HCT116 (cell line): ENCODE results near the gene CLASP1. TPM values are rescaled to one million over a fixed set of nuclear protein-coding genes. Genes with fewer than 3 reads are reported as not detected.

ENCODE experiments used
- ATAC-seq: fragments of 200-7000 bp; cut with Tn5 transposase; 2 replicates; pipeline ENCODE4 v1.9.1; 2020; ENCODE audit warnings: mild to moderate bottlenecking, moderate library complexity
- BruUV-seq: library from RNA; stranded (reverse); fragments of 400-500 nt; replicated peaks from 2 replicates; lab custom pipeline; 2021; lab: Mats Ljungman, UMichigan
- CTCF ChIA-PET: fragments of 300-600 bp; sonication (Branson Sonifier 250); formaldehyde crosslinking; loops from one replicate; lab custom pipeline; 2021; ENCODE audit warnings: antibody characterized with exemption; lab: Charles Lee
- POLR2A ChIA-PET: fragments of 300-600, 350-600 bp; sonication (Branson Sonifier 250); formaldehyde crosslinking; loops from one replicate; lab custom pipeline; 2021; ENCODE audit warnings: antibody characterized with exemption; lab: Charles Lee
- RAD21 ChIA-PET, 2 experiments: fragments of 300-600 bp; sonication (Branson Sonifier 250); formaldehyde crosslinking; loops; one replicate each; lab custom pipeline; 2023; ENCODE audit warnings: low total read pairs in 2 of 2; ENCODE audit not compliant: uncharacterized antibody in 2 of 2, unreplicated experiment in 2 of 2, low non-redundant PET in 1 of 2; lab: Charles Lee
- DNase-seq: peaks from one replicate; pipeline ENCODE4 v3.0.0-alpha.2; 2010; ENCODE audit warnings: low read depth, low spot score
- H2AFZ ChIP-seq: fragments of 200-600 bp; shearing (Covaris generic), sonication (generic); 2 replicates; pipeline ENCODE4 v1.6.1; 2017; ENCODE audit warnings: low read depth, mixed run types, mixed read lengths, antibody characterized with exemption, low read length; ENCODE audit not compliant: poor library complexity, severe bottlenecking
- H3K27ac ChIP-seq: 2 replicates; pipeline ENCODE4 v1.5.1; 2012; ENCODE audit warnings: low read depth, low read length
- H3K27me3 ChIP-seq: fragments of 200-600 bp; sonication (generic); 2 replicates; pipeline ENCODE4 v1.6.1; 2016; ENCODE audit warnings: mixed run types, low read length, mixed read lengths; ENCODE audit not compliant: insufficient read depth
- H3K36me3 ChIP-seq, 2 experiments: fragments of 200-500 bp in 1 of 2; fragments of 200-600 bp in 1 of 2; sonication (Bioruptor generic) in 1 of 2; sonication (generic) in 1 of 2; 2 replicates each; pipeline versions ENCODE4 v1.5.1 to v1.6.1; 2014 to 2016; ENCODE audit warnings: low read length in 2 of 2, inconsistent platforms in 1 of 2, mixed read lengths in 1 of 2, mixed run types in 1 of 2; ENCODE audit not compliant: insufficient read depth in 2 of 2, control insufficient read depth in 1 of 2
- H3K4me1 ChIP-seq, 2 experiments: fragments of 200-600 bp in 1 of 2; sonication (generic) in 1 of 2; 2 replicates each; pipeline versions ENCODE4 v1.5.1 to v1.6.1; 2012 to 2017; ENCODE audit warnings: low read length in 2 of 2, inconsistent platforms in 1 of 2, mild to moderate bottlenecking in 1 of 2, mixed read lengths in 1 of 2, mixed run types in 1 of 2, moderate library complexity in 1 of 2; ENCODE audit not compliant: insufficient read depth in 2 of 2, control insufficient read depth in 1 of 2
- H3K4me2 ChIP-seq: fragments of 200-600 bp; sonication (generic); 2 replicates; pipeline ENCODE4 v1.6.1; 2017; ENCODE audit warnings: mixed run types, low read length, mixed read lengths
- H3K4me3 ChIP-seq, 2 experiments: fragments of 200-600 bp in 1 of 2; sonication (generic) in 1 of 2; replicated peaks in 1 of 2; 2 replicates each; pipeline ENCODE4 v1.5.1; 2011 to 2016; ENCODE audit warnings: low read length in 2 of 2, control low read depth in 1 of 2, low read depth in 1 of 2, mild to moderate bottlenecking in 1 of 2, mixed read lengths in 1 of 2, mixed run types in 1 of 2
- H3K79me2 ChIP-seq: fragments of 200-600 bp; sonication (generic); 2 replicates; pipeline ENCODE4 v1.6.1; 2017; ENCODE audit warnings: mild to moderate bottlenecking, mixed run types, low read length, moderate library complexity, mixed read lengths; ENCODE audit not compliant: insufficient read depth
- H3K9ac ChIP-seq: fragments of 200-600 bp; sonication (generic); 2 replicates; pipeline ENCODE4 v1.6.1; 2016; ENCODE audit warnings: low read length, mixed read lengths
- H3K9me2 ChIP-seq: fragments of 200-600 bp; sonication (generic), shearing (Covaris generic); 2 replicates; pipeline ENCODE4 v1.6.1; 2017; ENCODE audit warnings: mixed run types, mild to moderate bottlenecking, moderate library complexity; ENCODE audit not compliant: insufficient read depth
- H3K9me3 ChIP-seq, 2 experiments: fragments of 200-500 bp in 1 of 2; fragments of 200-600 bp in 1 of 2; sonication (Bioruptor generic) in 1 of 2; sonication (generic) in 1 of 2; 2 replicates each; pipeline ENCODE4 v1.6.1; 2014 to 2017; ENCODE audit warnings: low read length in 2 of 2, mixed read lengths in 2 of 2, inconsistent platforms in 1 of 2, low read depth in 1 of 2, mild to moderate bottlenecking in 1 of 2, mixed run types in 1 of 2, moderate library complexity in 1 of 2; ENCODE audit not compliant: control insufficient read depth in 1 of 2, insufficient read depth in 1 of 2
- H4K20me1 ChIP-seq: fragments of 200-600 bp; sonication (generic), shearing (Covaris generic); 2 replicates; pipeline ENCODE4 v1.6.1; 2017; ENCODE audit warnings: mixed run types, mild to moderate bottlenecking, moderate library complexity; ENCODE audit not compliant: insufficient read depth
- CBX3 ChIP-seq: IDR thresholded peaks from 2 replicates; pipeline ENCODE4 v1.6.1; 2012; ENCODE audit warnings: low read depth
- EGR1 ChIP-seq: IDR thresholded peaks from 2 replicates; pipeline ENCODE4 v1.6.1; 2012; ENCODE audit warnings: low read depth
- ELF1 ChIP-seq: IDR thresholded peaks from 2 replicates; pipeline ENCODE4 v1.6.1; 2012; ENCODE audit warnings: low read depth, borderline replicate concordance
- EZH2phosphoT487 ChIP-seq: fragments of 200-600 bp; IDR thresholded peaks from 2 replicates; pipeline ENCODE4 v1.6.1; 2018; ENCODE audit warnings: antibody characterized with exemption, borderline replicate concordance
- FOSL1 ChIP-seq: IDR thresholded peaks from 2 replicates; pipeline ENCODE4 v1.6.1; 2012; ENCODE audit warnings: low read depth
- JUND ChIP-seq: IDR thresholded peaks from 2 replicates; pipeline ENCODE4 v1.6.1; 2012
- RAD21 ChIP-seq: IDR thresholded peaks from 2 replicates; pipeline ENCODE4 v1.6.1; 2012; ENCODE audit warnings: low read depth, mild to moderate bottlenecking
- SIN3A ChIP-seq: IDR thresholded peaks from 2 replicates; pipeline ENCODE4 v1.6.1; 2012; ENCODE audit warnings: low read depth
- SRF ChIP-seq: IDR thresholded peaks from 2 replicates; pipeline ENCODE4 v1.6.1; 2012; ENCODE audit warnings: low read depth
- YY1 ChIP-seq: IDR thresholded peaks from 2 replicates; pipeline ENCODE4 v1.6.1; 2011; ENCODE audit warnings: low read length, low read depth, moderate library complexity, mild to moderate bottlenecking; ENCODE audit not compliant: insufficient replicate concordance; ENCODE audit errors: extremely low read depth
- intact Hi-C: fragments of 100-400 bp; cut with micrococcal nuclease; formaldehyde crosslinking; loops from 2 replicates; pipeline ENCODE4 v1.10.0; 2022
- total RNA-seq: library from RNA; stranded (reverse); gene quantifications from one replicate; pipeline ENCODE4 v1.2.1, GENCODE V29; 2021; ENCODE audit not compliant: unreplicated experiment
- TF ChIP-seq, protein P1 (sequence below), 3 experiments: fragments of 200-600 bp in 1 of 3; sonication (generic) in 1 of 3; IDR thresholded peaks in 2 of 3; conservative IDR thresholded peaks in 1 of 3; 2 replicates each; pipeline ENCODE4 v1.5.1; 2012 to 2017; ENCODE audit warnings: low read depth in 2 of 3, low read length in 2 of 3, antibody characterized with exemption in 1 of 3, borderline replicate concordance in 1 of 3, control low read depth in 1 of 3, mild to moderate bottlenecking in 1 of 3, mixed read lengths in 1 of 3, mixed run types in 1 of 3, moderate library complexity in 1 of 3; ENCODE audit not compliant: insufficient read depth in 1 of 3
- TF ChIP-seq, protein P2 (sequence below): IDR thresholded peaks from 2 replicates; pipeline ENCODE4 v1.6.1; 2012; ENCODE audit warnings: low read depth

CLASP1 gene
- total RNA-seq, 1 experiment from 2014 or later, result 41.9 TPM

DNA sequence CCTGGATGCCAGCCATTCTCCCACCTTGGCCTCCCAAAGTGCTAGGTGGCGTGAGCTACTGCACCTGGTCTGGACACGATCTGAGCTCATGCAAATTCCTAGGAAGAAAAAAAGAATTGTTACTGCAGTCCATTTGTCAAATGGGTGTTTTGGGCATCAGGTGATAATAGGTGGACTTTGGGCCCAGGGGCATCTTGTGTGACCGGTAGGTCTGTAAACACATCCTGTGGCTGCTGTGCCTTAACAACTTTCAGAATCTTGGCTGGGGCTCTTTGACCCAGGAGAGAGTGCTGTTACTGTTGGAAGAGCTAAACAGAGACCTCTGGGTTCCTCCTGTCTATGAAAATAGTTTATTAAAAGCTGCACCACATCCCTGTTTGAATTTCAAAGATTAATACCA, 329.3 kb downstream of the CLASP1 start:
- ATAC-seq (no peak), DNase-seq (no peak)
- no peaks in the 10 kb centered on the region for H3K4me1 ChIP-seq
- no peaks in the 10 kb centered on the region for H4K20me1 ChIP-seq
- H3K27me3 ChIP-seq, result no peaks in the 10 kb centered on the region
- H3K36me3 ChIP-seq, result no peaks in the 10 kb centered on the region
- CTCF ChIA-PET, result interaction anchor here (3.0 to 3.3 kb wide), 2 partner anchors 191 to 225 kb away, joined by 8 to 13 read pairs; no protein-coding TSS in a partner anchor
- RAD21 ChIA-PET, result interaction anchor here in 1 of 2 experiments (1.1 kb wide), 1 partner anchor 225 kb away, joined by 6 read pairs; no protein-coding TSS in a partner anchor
- POLR2A ChIA-PET, result no interaction called here
- H3K27ac ChIP-seq, result no peak overlapping the region
- H3K79me2 ChIP-seq, result no peaks in the 10 kb centered on the region
- no peak overlapping the region for H3K9ac ChIP-seq
- intact Hi-C loops, result no loop called here
- H3K4me2 ChIP-seq, result no peak overlapping the region
- BruUV-seq, result no TSS peak
- H3K9me3 ChIP-seq, result no peaks in the 10 kb centered on the region
- TF ChIP-seq EGR1, result no peak
- TF ChIP-seq ELF1, result no peak
- TF ChIP-seq, protein P1, sequence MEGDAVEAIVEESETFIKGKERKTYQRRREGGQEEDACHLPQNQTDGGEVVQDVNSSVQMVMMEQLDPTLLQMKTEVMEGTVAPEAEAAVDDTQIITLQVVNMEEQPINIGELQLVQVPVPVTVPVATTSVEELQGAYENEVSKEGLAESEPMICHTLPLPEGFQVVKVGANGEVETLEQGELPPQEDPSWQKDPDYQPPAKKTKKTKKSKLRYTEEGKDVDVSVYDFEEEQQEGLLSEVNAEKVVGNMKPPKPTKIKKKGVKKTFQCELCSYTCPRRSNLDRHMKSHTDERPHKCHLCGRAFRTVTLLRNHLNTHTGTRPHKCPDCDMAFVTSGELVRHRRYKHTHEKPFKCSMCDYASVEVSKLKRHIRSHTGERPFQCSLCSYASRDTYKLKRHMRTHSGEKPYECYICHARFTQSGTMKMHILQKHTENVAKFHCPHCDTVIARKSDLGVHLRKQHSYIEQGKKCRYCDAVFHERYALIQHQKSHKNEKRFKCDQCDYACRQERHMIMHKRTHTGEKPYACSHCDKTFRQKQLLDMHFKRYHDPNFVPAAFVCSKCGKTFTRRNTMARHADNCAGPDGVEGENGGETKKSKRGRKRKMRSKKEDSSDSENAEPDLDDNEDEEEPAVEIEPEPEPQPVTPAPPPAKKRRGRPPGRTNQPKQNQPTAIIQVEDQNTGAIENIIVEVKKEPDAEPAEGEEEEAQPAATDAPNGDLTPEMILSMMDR (IDR thresholded peaks at IDR 0.05 in 2 of 3, conservative IDR thresholded peaks at IDR 0.05 in 1 of 3; ENCODE audit: borderline replicate concordance in 1 of 3, insufficient read depth in 1 of 3, low read depth in 2 of 3, low read length in 2 of 3), result no peak
- TF ChIP-seq SRF, result no peak
- TF ChIP-seq EZH2phosphoT487, result no peak
- TF ChIP-seq RAD21, result no peak
- no peak for TF ChIP-seq CBX3
- TF ChIP-seq, protein P2, sequence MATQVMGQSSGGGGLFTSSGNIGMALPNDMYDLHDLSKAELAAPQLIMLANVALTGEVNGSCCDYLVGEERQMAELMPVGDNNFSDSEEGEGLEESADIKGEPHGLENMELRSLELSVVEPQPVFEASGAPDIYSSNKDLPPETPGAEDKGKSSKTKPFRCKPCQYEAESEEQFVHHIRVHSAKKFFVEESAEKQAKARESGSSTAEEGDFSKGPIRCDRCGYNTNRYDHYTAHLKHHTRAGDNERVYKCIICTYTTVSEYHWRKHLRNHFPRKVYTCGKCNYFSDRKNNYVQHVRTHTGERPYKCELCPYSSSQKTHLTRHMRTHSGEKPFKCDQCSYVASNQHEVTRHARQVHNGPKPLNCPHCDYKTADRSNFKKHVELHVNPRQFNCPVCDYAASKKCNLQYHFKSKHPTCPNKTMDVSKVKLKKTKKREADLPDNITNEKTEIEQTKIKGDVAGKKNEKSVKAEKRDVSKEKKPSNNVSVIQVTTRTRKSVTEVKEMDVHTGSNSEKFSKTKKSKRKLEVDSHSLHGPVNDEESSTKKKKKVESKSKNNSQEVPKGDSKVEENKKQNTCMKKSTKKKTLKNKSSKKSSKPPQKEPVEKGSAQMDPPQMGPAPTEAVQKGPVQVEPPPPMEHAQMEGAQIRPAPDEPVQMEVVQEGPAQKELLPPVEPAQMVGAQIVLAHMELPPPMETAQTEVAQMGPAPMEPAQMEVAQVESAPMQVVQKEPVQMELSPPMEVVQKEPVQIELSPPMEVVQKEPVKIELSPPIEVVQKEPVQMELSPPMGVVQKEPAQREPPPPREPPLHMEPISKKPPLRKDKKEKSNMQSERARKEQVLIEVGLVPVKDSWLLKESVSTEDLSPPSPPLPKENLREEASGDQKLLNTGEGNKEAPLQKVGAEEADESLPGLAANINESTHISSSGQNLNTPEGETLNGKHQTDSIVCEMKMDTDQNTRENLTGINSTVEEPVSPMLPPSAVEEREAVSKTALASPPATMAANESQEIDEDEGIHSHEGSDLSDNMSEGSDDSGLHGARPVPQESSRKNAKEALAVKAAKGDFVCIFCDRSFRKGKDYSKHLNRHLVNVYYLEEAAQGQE, result no peak
- TF ChIP-seq SIN3A, result no peak
- TF ChIP-seq YY1, result no peak
- TF ChIP-seq JUND, result no peak
- no peak for TF ChIP-seq FOSL1
- H3K4me3 ChIP-seq, result no peak overlapping the region
- H2AFZ ChIP-seq, result no peak overlapping the region
- H3K9me2 ChIP-seq, result no peaks in the 10 kb centered on the region
